SIG-M5 treated with dmso at 0.1 percent for 504 hours (cell line): ENCODE data around the gene RABGAP1L.
"Not testable (repeated sequence)": the region's sequence is repeated elsewhere in the genome, so short reads cannot be mapped to it uniquely, and the experiment has no call there.

Source experiments
- DNase-seq: peaks from one replicate; lab custom pipeline; 2025; ENCODE audit not compliant: unreplicated experiment; lab: John Stamatoyannopoulos, UW

The RABGAP1L gene

DNA sequence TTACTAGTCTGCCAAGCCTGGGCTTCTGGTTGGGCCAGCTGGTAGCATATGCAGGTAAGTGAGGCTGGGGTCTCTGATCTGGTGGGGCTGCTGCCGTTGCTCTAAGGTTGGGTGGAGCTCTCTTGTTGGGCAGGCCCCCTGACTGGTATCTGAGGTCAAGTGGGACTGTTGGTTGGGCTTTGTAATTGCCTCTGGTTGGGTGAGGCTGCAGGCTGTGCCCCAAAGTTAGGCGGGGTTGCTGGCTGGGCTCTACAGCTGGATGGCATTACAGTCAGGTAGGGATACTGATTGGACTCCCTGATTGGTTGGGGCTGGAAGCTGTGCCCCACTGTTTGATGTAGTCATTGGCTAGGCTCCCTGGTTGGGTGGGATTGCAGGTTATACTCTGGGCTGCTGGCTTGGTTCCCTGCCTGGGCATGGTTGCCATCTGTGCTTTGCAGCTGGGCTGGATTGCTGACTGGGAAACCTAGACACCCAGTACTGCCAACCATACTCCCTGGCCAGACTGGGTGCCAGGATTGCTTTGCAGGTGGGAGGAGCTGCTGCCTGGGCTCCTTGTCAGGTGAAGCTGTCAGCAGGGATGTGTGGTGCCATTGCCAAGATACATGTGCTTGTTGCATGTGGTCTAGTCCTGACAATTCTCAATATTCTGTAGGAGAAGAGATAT, 130.5 kb downstream of the RABGAP1L start:
- DNase-seq: no peak

DNA sequence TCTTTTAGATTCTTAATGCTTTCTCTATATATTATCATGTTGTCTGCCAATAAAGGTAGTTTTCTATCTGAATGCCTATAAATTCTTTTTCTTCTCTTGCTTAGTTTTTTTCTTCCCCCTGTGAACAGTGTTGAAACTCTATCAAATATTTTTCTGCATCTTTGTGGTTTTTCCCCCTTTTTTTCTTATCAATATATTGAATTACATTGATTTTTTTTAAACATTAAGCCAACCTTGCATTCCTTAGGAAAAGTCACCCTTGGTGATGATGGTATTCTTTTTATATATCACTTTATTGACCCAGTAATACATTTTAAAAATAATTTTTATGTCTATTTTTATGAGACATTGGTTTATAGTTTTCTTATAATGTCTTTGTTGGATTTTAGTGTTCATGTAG, 131.7 kb downstream of the RABGAP1L start:
- no peak for DNase-seq

DNA sequence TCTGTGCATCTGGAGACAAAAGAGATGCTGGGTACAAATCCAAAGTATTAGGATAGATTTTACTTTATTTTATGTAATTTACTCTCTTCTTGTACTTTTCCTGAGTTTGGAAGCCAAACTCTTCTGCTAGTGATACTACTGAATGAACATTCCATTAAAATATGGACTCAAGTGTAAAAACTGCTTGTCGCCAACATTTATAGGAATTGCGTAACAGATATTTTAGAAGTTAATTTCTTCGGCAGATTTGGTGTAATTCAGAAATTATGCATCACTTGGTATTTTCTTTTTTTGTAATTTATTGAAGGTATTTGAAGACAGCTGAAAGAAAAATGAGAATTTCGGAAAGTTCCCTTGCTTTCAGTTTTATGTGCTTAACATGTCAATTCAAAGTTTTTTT, 137.0 kb downstream of the RABGAP1L start:
- DNase-seq: no peak

DNA sequence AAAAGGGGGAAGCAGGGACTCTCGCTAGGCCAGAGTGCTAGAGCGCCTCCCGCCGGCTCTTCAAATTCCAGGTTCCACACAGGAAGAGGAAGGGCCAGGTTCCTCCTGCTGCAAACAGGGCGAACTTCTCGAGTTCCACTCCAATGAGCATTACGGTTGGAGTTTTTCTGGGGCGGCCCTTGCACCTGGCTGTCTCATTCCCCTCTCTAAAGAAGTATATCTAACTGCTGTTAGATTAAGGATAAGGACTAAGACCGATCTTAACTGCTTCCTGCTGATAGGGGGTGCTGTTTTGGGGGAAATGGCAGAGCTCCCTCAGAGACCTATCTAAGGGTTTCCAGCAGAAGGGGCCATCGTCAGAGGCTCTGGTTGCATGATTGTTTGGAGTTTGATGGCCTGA, 138.0 kb downstream of the RABGAP1L start:
- no peak for DNase-seq

DNA sequence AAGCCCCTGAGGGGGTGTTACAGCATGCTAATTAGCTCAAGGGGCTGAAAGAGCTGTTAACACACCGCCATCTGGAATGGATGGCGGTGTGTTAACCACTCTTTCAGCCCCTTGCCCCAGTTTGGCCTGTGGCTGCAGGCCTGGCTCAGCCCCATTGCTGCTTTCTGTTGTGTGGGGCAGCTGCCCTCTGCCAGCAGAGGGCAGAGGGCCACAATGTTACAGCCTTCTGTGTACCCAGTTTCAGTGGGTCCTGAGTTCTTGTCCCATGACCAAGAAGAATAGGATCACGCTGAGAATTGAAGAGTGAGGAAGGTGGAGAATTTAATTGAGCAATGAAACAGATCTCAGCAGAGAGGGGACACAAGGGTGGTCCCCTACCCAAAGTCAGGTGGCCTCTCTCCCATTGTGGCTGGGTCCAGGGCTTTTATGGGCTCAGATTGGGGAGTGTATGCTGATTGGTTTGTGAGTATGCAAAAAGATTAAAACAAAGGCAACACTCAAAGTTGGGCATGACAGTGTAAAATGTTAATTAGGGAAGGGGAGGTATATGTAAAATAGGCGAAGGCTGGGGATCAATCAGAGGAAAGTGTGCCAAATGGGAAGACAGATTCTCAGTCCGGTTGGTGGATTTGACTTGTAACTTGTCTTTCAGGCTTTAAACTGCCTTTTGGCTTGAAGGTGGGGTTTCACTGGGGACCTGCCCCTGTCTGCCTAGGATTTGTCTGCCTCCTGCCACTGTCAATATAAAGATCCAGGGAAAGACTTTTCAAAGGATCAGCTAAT, 142.2 kb downstream of the RABGAP1L start:
- DNase-seq: no peak

DNA sequence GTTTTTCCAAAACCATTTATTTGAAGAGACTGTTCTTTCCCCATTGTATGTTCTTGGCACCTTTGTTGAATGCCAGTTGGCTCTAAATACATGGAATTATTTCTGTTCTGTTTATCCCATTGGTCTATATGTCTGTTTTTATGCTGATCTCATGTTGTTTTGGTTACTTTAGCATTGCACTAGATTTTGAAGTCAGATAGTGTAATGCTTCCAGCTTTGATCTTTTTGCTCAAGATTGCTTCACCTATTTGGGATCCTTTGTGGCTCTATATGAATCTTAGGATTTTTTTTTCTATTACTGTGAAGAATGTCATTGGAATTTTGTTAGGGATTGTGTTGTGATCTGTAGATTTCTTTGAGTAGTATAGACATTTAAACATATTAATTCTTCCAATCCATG, 149.3 kb downstream of the RABGAP1L start:
- DNase-seq: no peak

DNA sequence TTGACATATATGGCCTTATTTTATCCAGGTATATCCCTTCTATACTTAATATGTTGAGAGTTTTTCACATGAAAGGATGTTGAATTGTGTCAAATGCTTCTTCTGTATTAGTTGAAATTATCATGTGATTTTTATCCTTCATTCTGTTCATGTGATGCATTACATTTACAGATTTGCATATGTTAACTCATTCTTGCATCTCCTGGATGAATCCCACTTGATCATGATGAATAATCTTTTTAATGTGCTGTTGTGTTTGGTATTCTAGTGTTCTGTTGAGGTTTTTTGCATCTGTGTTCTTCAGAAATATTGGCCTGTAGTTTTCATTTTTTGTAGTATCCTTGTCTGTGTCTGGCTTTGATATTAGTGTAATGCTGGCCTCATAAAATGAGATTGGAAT, 150.2 kb downstream of the RABGAP1L start:
- no peak for DNase-seq

DNA sequence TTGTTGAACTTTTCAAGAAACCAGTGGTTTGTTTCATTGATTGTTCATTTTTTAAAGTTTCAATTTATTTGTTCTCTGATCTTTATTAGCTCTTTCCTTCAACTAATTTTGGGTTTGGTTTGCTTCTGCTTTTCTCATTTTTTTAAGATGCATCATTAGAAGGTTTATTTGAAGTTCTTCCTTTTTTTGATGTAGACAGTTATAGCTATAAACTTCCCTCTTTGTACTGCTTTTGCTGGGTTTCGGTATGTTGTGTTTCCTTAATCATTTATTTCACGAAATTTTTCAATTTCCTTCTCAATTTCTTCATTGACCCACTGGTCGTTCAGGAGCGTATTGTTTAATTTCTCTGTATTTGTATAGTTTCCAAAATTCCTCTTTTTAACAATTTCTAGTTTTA, 155.1 kb downstream of the RABGAP1L start:
- peak; percentile 26 for DNase-seq

DNA sequence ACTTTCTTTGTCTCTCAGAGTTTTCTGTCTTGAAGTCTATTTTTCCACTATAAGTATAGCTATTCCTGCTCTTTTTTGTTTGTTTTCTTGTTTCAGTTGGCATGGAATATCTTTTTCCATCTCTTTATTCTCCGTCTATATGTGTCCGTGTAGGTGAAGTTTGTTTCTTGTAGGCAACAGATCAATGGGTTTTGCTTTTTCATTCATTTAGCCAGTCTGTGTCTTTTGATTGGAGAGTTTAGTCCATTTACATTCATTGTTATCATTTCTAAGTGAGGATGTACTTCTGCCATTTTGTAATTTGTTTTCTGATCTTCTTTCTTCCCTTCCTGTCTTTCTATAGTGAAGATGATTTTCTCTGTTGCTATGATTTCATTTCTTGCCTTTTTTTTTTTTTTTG, 155.9 kb downstream of the RABGAP1L start:
- no peak for DNase-seq

DNA sequence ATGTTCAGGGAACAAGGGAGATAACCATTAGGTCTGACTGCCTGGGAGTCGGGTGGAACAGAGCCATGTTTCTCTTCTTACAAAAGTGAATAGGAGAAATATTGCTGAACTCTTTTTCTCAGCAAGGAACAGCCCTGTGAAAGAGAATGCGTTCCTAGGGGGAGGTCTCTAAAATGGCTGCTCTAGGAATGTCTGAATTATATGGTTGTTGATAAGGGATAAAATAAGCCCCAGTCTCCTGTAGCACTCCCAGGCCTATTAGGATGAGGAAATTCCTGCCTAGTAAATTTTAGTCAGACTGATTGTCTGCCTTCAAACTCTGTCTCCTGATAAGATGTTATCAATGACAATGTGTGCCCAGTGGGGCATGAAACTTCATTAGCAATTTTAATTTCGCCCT, 161.6 kb downstream of the RABGAP1L start:
- not testable (repeated sequence) for DNase-seq

DNA sequence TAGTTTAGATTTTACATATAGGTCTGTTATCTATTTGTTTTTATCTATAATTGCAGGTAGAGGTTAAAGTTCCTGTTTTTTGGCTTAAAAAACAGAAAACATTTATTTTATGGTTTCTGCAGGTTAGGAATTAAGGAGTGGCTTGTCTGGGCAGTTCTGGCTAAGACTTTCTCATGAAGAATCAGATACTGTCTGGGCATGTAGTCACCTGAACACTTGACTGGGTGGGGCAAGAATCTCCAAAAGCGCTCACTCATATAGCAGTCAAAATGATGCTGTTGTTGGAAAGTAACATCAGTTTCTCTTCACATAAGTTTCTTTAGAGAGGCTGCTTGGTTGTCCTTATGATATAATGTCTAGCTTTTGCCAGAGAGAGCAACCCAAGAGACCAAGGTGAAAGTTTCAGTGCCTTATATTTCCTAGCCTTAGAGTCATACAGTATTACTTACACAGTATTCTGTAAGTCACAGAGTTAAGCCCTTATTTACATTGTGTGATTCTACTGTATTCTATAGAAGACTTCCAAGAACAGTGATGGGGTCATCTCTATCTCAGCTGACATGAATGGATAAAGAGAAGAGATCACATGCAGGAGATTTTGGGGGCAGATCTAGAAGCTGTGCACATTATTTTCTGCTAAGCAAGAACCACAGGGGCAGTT, 163.0 kb downstream of the RABGAP1L start:
- DNase-seq: no peak

DNA sequence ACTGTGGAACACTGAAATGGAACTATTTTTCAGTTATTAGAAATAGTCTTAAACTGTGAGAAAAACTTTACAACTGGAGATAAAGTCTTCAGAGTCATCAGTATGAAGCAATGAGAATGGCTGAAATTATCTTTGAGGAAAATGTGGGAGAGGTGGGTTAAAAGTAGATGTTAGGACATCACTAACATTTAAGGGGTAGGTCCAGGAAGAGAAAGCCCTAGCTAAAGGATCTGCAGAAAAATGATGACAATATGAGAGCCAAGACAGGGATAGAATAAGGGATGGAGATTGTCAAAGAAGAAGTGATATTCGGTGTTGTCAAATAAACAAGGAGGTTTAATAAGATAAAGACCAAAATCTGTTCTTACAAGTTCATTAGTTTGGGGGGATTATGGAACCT, 165.2 kb downstream of the RABGAP1L start:
- no peak for DNase-seq

DNA sequence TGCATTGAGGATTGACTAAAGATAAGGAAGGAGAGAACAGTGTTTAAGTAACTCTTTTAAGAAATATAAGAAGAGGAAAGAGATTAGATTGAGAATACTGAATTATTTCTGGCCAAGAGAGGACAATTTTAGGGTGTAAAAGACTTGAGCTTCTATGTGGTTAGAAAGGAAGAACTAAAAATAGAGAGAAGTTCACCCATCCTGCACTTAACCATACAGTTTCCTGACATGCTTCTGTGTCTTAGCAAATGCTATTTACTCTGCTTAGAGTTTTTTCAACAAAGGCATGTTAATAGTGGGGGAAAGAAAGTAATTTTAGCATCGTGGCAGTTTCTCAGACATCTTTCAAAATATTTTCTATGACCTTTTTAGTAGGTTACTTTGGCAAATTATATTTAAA, 165.6 kb downstream of the RABGAP1L start:
- peak; percentile 35 for DNase-seq

DNA sequence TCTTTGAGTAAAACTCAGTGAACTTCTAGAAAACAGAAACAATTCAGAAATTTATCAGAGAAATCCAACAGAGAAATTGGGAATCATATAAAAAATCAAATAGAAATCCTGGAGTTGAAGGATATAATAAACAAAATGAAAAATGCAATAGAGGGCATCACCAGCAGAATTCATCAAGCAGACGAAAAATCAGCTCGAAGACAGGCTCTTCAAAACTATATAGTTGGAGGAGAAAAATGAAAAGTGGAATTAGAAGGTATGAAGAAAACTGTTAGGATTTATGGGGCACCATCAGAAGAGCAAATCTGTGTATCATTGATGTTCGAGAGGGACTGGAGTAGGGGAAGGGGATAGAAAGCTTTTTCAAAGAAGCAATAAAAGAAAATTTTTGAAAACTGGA, 167.0 kb downstream of the RABGAP1L start:
- DNase-seq: no peak

DNA sequence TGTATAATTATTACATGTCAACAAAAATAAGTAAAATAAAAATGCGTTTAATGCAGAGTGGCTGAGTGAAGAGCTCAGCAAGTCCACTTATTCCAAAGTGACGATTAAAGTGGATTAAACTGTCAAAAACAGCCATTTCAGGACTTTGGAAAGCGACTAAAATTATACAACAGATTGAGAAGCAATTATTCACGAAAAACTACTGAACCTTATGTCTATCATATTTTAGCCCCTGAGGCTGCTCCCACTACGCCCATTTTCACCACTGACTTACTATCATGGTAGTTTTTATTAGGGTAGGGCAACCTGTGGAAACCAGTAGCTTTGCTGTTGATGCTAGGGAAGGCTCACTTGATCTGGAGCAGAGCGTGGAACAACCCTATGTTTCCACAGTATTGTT, 174.1 kb downstream of the RABGAP1L start:
- no peak for DNase-seq

DNA sequence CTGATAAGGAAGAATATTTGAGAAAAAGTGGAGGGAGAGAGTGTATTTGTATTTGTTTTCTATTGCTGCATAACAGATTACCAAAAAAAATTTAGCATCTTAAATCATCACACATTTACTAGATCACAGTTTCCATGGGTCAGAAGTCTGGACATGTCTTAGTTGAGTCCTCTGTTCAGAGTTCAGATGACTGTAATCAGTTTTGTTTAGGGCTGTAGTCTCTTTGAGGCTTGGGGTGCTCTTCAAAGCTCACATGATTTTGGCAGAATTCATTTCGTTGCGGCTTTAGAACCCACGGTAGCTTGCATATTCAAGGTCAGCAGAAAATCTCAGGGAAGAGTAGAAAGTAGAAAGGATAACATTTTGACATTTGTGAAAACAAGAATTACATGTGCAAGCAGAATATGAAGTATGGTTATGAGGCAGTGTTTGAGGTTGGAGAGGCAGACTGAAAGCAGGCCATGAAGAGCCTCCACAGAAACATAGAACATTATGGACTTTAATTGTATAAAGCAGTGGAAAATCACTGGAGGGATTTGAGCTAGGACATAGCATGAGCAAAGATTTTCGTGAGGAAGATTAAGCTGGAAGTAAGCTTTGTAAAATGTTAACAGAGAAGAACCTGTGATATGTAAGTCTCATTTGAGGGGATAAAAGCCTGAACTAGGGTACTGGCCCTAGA, 177.8 kb downstream of the RABGAP1L start:
- no peak for DNase-seq

DNA sequence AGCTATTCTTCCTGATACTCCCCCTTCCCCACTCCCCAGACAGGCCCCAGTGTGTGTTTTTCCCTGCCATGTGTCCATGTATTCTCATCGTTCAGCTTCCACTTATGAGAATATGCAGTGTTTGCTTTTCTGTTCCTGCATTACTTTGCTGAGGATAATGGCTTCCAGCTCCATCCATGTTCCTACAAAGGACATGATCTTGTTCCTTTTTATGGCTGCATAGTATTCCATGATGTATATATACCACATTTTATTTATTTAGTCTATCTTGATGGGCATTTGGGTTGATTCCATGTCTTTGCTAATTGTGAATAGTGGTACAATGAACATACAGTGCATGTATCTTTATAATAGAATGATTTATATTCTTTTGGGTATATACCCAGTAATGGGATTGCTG, 181.1 kb downstream of the RABGAP1L start:
- DNase-seq: not testable (repeated sequence)

DNA sequence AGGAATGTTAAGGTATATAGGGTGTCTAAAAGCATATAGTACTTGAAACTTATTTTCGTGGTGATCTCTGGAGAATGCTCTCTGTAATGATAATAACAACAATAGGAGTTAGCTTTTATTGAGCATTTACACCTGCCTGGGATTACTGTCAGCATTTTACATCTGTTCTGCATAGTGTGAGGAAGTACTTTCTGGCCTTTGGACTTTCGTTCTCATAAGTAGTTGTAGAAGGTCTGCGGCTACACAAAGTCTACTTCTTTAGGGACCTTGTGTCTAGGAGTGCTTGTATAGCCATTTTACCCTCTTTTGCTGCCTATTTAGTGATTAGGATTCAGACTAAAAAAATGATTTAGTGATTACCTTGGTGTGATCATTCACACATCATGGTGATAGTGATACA, 184.8 kb downstream of the RABGAP1L start:
- DNase-seq: no peak

DNA sequence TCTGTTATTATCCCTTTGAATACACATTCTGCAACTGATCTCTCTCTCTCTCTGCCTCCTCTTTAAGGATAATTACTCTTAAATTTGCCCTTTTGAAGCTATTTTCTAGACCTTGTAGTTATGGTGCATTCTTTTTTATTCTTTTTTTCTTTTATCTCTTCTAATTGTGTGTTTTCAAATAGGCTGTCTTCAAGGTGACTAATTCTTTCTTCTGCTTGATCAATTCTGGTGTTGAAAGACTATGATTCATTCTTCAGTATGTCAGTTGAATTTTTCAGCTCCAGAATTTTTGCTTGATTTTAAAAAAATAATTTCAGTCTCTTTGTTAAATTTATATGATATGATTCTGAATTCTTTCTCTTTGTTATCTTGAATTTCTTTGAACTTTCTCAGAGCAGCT, 192.8 kb downstream of the RABGAP1L start:
- no peak for DNase-seq

DNA sequence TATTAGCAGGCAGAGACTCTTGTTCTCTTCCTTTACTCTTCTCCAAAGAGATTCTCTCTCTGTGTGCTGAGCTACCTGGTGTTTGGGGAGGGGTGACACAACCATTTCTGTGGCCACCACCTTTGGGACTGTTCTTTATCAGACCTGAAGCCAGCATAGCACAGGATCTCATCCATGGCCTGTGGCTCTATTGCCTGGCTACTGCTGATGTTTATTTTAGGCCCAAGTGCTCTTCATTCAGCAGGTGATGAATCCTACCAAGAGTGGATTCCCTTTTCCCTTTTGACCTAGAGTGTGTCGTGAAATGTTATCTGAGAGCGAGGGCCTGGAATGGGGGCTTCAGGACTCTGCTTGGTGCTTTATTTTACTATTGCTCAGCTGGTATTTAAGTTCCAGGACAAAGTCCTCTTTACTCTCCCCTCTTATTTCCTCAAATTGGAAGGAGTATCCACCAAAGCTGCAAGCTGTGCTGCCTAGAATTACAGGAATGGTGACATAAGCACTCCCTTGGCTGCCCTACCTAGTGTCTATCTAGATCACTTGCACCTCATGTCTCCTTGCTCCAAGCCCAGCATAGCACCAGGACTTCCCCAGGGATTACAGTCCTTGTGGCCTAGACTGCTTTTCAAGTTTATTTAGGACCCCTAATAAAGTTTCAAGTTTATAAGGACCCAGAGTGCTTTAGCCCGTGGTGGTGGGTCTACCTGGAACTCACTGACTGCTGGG, 193.7 kb downstream of the RABGAP1L start:
- DNase-seq: no peak

DNA sequence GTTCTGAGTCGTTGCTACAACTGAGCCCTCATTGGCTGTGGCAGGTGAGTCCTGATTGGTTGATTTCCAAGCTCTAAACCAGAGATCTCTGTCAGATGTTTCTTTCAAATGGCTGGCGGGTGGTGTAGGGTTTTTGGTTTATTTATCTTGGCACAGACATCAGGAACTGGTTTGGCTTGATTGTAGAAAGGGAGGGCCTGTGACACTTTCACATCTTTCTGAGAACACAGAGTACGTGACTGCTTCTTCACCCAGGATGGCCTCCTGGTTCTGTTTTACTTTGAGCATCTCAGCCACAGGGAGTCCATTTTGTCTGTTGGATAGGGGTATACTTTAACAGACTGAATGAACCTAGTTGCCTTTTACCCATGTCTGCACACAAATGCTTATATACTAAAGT, 199.0 kb downstream of the RABGAP1L start:
- DNase-seq: no peak
